Ishikawa (cell line): ENCODE data around the gene NUDT15.

Experiments
- CEBPB ChIP-seq: IDR thresholded peaks from 2 replicates; pipeline ENCODE4 v1.6.1; 2012
- EP300 ChIP-seq: IDR thresholded peaks from 2 replicates; pipeline ENCODE4 v1.6.1; 2012; ENCODE audit warnings: borderline replicate concordance
- MAX ChIP-seq: IDR thresholded peaks from 2 replicates; pipeline ENCODE4 v1.6.1; 2012
- REST ChIP-seq: IDR thresholded peaks from 2 replicates; pipeline ENCODE4 v1.6.1; 2012; ENCODE audit warnings: low read depth, mild to moderate bottlenecking
- TAF1 ChIP-seq: IDR thresholded peaks from 2 replicates; pipeline ENCODE4 v1.6.1; 2012; ENCODE audit warnings: low read depth, mild to moderate bottlenecking

DNA sequence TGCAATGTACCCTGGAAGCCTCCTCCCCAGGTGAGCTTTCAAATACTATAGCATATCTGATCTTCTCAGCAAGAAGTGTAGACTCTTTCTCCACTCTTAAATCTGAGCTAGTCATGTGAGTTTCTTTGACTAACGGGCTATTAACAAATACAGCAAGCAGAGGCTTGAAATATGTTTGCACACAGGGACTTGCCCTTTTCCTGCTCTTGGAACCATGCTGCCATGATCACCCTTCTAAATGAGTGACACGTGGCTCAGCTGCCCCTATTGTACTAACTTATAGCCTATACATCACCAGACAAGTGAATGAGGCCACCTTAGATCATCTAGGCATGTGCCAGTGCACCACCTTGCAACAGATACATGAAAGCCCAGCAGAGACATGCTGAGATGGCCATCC lies 23.2 kb upstream of the NUDT15 start:
- TF ChIP-seq EP300 (no peak), TAF1 (no peak), CEBPB (no peak), REST (no peak), MAX (no peak)
